HG03575 (cell line): ENCODE results near the gene LCN6.
"Not testable (repeated sequence)": the region's sequence is repeated elsewhere in the genome, so short reads cannot be mapped to it uniquely, and the experiment has no call there.

Experiments used
- ATAC-seq: cut with Tn5 transposase; IDR thresholded peaks from one replicate; pipeline ENCODE4 v1.9.1; 2021; ENCODE audit not compliant: unreplicated experiment, insufficient number of reproducible peaks, low FRiP score; ENCODE audit errors: extremely low read depth

LCN6 gene

DNA sequence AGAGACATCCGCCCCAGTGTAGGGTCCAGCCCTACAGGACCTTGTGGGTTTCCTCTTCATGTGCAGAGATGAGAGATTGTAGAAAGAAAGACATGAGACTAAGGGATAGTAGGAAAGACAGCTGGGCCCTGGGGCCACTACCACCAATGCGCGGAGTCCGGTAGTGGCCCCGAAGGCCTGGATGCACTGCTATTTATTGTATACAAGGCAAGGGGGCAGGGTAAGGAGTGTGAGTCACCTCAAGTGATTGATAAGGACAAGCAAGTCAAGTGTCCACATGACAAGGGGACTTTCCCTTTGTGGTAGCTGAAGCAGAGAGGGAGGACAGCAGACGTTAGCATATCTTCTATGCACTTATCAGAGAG, 36.7 kb upstream of the LCN6 start:
- ATAC-seq: no peak

DNA sequence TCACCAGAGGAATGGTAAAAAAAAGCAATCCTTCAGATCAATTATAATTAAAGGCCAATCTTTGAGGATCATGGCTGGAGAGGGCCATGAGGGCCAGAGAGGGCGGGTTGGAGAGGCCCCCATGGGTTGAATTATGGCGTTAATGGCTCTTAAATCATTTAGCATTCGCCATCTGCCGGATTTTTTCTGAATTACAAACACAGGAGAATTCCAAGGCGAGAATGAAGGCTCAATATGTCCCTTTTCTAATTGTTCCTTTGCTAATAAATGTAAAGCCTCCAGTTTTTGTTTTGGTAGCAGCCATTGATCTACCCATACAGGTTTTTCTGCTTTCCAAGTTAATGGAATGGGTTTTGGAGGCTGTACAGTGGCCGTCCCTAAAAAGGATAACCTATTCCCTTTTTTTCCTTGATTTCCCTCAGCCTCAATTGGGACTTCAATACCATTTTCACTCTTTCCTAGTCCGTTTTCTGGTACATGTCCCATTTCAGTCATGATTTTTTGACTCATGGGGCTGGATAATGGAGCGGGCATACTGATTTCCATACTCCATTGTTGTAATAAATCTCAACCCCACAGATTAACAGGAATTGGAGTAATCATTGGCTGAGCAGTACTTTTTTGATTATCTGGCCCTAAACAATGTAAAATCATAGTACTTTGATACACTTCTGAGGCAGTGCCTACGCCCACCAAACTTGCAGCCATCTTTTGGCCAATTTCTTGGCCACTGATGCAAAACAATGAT, 36.1 kb upstream of the LCN6 start:
- no peak for ATAC-seq

DNA sequence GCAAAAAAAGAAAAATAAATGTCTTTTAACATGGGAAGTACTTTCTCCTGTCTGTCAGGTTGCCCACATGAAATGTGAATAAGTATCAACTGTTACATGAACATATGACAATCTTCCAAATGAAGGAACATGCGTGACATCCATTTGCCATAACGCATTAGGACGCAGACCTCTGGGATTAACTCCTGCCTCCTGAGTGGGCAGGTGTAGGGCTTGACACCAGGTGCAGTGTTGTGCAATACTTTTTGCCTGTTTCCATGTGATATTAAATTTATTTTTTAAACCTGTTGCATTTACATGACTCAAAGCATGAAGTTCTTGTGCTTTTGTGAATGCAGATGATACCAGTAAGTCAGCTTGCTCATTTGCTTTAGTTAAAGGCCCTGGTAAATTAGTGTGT, 34.1 kb upstream of the LCN6 start:
- ATAC-seq: no peak

DNA sequence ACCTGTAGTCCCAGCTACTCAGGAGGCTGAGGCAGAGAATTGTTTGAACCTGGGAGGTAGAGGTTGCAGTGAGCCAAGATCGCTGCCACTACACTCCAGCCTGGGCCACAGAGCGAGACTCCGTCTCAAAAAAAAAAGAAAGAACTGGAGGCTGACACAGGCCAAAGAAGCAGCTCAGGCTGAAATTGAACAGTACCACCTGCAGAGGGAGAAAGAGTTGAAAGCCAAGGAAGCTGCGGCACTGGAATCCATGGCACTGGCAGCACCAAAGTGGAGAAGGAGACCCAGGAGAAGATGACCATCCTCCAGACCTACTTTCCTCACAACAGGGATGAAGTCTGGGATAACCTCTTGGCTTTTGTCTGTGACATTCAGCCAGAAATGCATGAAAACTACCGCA, 31.5 kb upstream of the LCN6 start:
- ATAC-seq: no peak

DNA sequence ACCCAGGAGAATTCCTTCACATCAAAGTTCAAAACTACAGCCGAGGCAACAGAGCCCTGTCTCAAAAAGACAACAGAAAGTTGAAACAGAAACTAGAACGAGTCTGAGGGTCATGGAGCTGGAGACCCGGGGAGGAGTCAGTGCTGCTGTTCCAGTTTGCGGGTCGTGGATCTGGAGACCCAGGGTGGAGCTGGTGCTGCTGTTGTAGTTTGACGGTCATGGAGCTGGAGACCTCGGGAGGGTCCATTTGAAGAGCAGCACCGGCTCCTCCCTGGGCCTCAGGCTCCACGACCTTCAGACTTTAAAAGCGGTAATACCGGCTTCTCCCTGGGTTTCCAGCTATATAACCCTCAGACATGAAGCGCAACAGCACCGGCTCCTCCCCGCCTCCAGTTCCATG, 29.0 kb upstream of the LCN6 start:
- ATAC-seq: no peak

GRCh38 chr9:136776947-136777346, 28.6 kb upstream of the LCN6 start:
- no peak for ATAC-seq

DNA sequence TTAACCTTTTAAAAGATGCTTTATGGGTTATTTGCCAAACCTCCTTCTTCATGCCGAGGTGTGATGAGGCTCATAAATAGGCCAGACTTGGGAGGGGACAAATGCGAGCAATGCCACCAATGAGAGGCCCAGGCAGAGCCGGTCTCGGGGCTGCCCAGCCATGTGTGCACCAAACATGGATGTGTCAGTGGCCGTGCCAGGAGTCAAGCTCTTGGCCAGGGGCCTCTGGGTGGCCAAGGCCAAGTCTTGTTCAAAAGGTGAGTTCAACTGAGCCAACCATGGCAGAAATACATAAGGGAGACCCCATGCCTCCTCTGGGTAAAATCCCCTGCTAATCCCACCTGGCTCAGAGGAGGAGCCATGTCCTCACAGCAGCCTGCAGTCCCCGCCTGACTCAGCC, 26.9 kb upstream of the LCN6 start:
- ATAC-seq: no peak

DNA sequence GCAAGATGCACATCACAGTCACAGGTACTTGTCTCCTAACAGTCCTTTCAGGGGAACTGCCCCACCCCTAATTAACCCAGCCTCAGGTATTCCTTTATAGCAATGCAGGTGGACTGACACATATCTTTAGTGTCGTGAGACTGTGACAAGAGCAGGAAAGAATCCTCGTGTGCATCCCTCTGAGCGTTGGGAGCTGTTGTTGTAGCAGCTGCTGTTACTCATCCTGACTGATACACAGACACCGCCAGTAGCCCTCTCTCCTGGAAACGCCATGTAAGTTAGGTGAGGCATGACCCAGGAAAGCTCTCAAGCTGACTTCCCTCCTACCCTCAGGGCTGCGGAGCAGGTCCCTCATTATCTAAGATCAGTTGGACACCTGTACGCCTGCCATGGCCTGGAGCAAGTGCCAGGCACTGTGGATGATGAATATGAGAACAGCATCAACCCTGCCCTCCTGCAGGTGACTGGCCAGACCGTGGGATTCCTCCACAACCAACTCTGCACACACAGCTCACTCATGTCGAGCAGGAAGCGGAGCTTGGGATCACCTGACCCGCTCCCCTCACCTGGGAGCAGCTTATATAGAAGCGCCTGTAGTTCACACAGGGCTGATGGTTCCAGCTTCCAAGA, 26.2 kb upstream of the LCN6 start:
- no peak for ATAC-seq

GRCh38 chr9:136773386-136774044, 25.2 kb upstream of the LCN6 start:
- no peak for ATAC-seq

- ATAC-seq: no peak
These were observed 23.6 kb upstream of the LCN6 start for GRCh38 chr9:136771907-136772415.

GRCh38 chr9:136769710-136770191, 21.4 kb upstream of the LCN6 start:
- ATAC-seq: no peak

DNA sequence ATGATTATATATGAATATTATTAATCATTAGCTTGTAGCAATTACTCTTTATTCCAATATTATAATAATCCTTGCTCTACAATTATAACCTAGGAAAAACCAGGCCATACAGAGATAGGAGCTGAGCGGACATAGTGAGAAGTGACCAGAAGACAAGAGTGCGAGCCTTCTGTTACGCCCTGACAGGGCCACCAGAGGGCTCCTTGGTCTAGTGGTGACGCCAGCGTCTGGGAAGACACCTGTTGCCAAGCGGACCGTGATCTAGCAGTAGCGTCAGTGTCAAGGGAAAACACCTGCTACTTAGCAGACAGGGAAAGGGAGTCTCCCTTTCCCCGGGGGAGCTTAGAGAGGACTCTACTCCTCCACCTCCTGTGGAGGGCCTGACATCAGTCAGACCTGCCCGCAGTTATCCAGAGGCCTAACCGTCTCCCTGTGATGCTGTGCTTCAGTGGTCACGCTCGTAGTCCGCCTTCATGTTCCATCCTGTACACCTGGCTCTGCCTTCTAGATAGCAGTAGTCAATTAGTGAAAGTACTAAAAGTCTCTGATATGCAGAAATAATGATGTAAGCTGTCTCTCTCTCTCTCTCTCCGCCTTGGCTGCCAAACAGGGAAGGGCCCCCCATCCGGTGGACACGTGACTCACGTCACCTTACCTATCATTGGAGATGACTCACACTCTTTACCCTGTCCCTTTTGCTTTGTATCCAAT, 18.2 kb upstream of the LCN6 start:
- not testable (repeated sequence) for ATAC-seq

DNA sequence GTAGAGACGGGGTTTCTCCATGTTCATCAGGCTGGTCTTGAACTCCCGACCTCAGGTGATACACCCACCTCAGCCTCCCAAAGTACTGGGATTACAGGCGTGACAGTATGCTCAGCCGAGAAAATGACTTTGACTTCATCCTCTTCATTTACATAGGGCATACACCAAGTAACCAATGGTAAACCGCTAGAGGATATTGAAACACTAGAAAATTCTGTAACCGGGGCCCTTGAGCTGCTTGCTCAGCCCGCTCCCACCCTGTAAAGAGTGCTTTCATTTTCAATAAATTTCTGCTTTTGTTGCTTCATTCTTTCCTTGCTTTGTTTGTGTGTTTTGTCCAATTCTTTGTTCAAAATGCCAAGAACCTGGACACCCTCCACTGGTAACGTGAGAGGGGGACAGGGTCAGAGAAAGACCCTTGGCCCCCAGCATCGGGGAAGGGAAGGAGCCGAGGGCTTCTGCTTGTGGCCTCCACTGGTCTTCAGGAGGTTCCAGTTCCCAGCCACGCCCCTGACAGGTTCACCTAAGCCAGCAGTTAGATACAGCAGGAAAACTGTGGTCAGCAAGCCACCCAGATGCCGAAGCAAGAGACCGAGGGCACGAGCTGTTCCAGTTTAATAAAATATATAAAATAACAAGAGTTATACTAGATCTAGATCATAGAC, 17.6 kb upstream of the LCN6 start:
- ATAC-seq: not testable (repeated sequence)

DNA sequence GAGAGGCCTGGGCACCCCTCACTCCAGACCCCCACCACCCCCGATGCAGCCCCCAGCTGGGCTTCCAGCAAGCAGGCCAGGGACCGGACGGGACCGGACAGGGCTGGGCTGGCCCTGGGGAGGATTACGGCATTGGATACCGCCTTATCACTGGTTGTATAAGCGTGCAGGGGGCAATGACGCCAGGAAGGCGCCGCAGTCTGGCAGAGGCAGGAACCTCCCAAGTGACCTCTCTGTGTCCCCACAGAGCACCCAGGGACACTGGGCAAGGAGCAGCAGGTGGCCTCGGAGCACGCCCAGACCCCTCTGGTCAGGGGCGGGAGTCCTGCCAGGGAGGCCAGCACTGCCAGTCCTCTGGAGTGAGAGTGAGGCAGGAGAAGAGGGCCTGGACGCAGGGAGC, 16.7 kb upstream of the LCN6 start:
- ATAC-seq: no peak

GRCh38 chr9:136764301-136764891, 16.1 kb upstream of the LCN6 start, which contains the start of gene LCN15:
TSS of gene LCN15 (minus strand) at chr9:136764518. CDS start at chr9:136764488, 30 bp downstream.
- no peak for ATAC-seq

GRCh38 chr9:136763649-136764035, 15.3 kb upstream of the LCN6 start:
- ATAC-seq: no peak

DNA sequence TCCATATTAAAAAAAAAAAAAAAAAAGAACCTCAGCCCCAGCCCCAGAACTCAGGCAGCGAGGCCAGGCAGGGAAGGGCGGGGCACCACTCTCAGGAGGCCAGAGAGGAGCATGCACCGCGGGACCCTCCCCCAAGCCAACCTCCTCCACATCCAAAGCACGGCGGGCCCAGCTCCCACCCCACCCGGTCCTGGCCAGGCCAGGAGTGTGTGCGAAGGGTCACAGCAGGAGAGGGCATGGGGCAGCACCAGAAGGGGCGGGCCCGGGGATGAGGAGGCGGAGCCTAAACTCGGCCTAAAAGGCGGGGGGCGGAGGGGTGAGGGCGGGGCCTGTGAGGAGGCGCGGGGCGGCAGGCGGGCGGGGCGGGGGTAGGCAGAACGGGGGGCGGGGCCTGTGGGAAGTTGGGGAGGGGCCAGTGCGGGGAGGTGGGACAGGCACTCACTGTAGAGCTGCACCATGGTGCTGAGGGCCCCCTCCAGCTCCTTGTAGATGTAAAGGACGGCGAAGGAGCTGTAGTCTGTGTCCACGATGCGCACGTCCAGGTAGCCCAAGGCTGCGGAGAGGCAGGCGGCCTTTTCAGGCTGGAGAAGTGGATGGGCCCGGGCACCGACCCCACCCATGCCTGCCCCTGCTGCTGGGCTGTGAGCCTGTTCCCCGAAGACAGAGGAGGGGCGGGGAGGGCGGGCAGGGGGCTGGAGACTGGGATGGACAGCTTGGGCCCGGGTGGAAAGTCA, 14.8 kb upstream of the LCN6 start:
- no peak for ATAC-seq

DNA sequence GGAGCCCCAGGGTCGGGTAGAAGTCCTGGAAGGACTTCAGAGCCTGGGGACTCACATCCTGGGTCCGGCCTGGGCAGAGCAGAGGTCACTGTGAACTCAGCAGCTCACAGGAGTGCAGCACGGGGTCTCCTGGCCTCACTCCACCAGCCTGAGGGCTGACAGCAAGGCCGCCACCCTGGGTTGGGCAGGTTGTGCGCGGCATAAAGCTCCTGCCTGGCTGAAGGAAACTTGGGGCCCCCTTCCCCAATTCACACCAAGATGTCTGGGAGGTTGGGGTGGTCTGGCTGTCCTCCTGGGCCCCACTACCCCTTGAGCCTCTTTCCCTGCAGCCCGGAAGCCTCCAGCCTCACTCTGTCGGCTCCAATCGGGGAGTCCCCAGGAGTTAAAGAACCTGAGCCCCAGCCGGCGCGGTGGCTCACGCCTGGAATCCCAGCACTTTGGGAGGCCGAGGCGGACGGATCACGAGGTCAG, 13.9 kb upstream of the LCN6 start:
- ATAC-seq: no peak
